KMS-11 (cell line): ENCODE results near the gene TLE4.

Source experiments
- H2AFZ ChIP-seq: fragments of 200-600 bp; sonication (generic); 2 replicates; pipeline ENCODE4 v1.6.1; 2016; ENCODE audit warnings: antibody characterized with exemption, mixed run types, low read depth
- H3K27ac ChIP-seq: fragments of 200-600 bp; sonication (generic); 2 replicates; pipeline ENCODE4 v1.6.1; 2016; ENCODE audit warnings: mild to moderate bottlenecking, mixed run types
- H3K27me3 ChIP-seq: fragments of 200-600 bp; sonication (generic); 2 replicates; pipeline ENCODE4 v1.6.1; 2017; ENCODE audit warnings: mild to moderate bottlenecking, low read depth, mixed run types, moderate library complexity; ENCODE audit not compliant: insufficient read depth
- H3K36me3 ChIP-seq: fragments of 200-600 bp; sonication (generic); 2 replicates; pipeline ENCODE4 v1.6.1; 2017; ENCODE audit warnings: mild to moderate bottlenecking, mixed run types; ENCODE audit not compliant: insufficient read depth
- H3K4me1 ChIP-seq: fragments of 200-600 bp; sonication (generic); 2 replicates; pipeline ENCODE4 v1.6.1; 2016; ENCODE audit warnings: mild to moderate bottlenecking, low read depth, mixed run types; ENCODE audit not compliant: poor library complexity, severe bottlenecking
- H3K4me2 ChIP-seq: fragments of 200-600 bp; sonication (generic); 2 replicates; pipeline ENCODE4 v1.7.0; 2016; ENCODE audit warnings: mild to moderate bottlenecking, mixed run types
- H3K4me3 ChIP-seq: fragments of 200-600 bp; sonication (generic); IDR thresholded peaks from 2 replicates; pipeline ENCODE4 v1.6.1; 2017; ENCODE audit warnings: low read depth, low read length, mixed read lengths; ENCODE audit not compliant: insufficient read depth
- H3K79me2 ChIP-seq: fragments of 200-600 bp; sonication (generic); 2 replicates; pipeline ENCODE4 v1.6.1; 2016; ENCODE audit warnings: low read depth, mixed run types; ENCODE audit not compliant: insufficient read depth
- H3K9ac ChIP-seq: fragments of 200-600 bp; sonication (generic); 2 replicates; pipeline ENCODE4 v1.6.1; 2016; ENCODE audit warnings: mild to moderate bottlenecking, mixed run types
- H4K20me1 ChIP-seq: fragments of 200-600 bp; sonication (generic); 2 replicates; pipeline ENCODE4 v1.6.1; 2016; ENCODE audit warnings: mild to moderate bottlenecking, mixed run types; ENCODE audit not compliant: insufficient read depth
- CTCF ChIP-seq: fragments of 200-600 bp; sonication (generic); conservative IDR thresholded peaks from 2 replicates; pipeline ENCODE4 v1.6.1; 2017; ENCODE audit warnings: low read depth, mild to moderate bottlenecking, antibody characterized with exemption, low read length, moderate library complexity, mixed read lengths

TLE4 gene

GRCh38 chr9:79670269-79670961 lies 98.7 kb downstream of the TLE4 start:
- H3K4me3 ChIP-seq = no peak overlapping the region
- H3K4me1 ChIP-seq = no peaks in the 10 kb centered on the region
- H4K20me1 ChIP-seq = no peaks in the 10 kb centered on the region
- H3K27ac ChIP-seq = no peak overlapping the region
- no peak overlapping the region for H3K9ac ChIP-seq
- no peak for TF ChIP-seq CTCF
- H3K36me3 ChIP-seq = no peaks in the 10 kb centered on the region
- H3K27me3 ChIP-seq = no peaks in the 10 kb centered on the region
- H2AFZ ChIP-seq = no peak overlapping the region
- no peaks in the 10 kb centered on the region for H3K79me2 ChIP-seq
- H3K4me2 ChIP-seq = no peak overlapping the region

DNA sequence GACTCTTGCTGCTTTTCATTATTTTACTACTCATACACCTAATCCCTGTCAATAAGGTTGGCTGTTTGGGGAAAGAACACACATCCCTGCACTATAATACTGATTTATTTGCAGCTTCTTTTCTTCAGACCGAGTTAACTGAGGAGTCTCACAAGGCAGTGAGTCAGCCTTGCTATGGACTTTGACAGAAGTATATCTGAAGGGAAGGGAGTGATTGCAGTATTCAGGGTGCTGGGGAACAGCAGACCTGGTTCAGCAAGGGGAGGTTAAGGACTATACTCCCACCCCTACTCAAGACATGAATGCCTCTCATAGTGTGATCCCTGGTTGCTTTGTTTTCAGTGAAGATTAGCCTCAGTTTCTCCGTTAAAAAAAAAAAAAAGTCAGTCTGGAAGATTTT lies 99.8 kb downstream of the TLE4 start:
- Histone ChIP-seq H3K4me2 (no peak overlapping the region), H3K79me2 (no peaks in the 10 kb centered on the region), H3K4me1 (no peaks in the 10 kb centered on the region), H3K9ac (no peak overlapping the region), H4K20me1 (no peaks in the 10 kb centered on the region), H2AFZ (no peak overlapping the region), H3K27ac (no peak overlapping the region), H3K4me3 (no peak overlapping the region), H3K27me3 (no peaks in the 10 kb centered on the region), H3K36me3 (no peaks in the 10 kb centered on the region)
- TF ChIP-seq CTCF = no peak

DNA sequence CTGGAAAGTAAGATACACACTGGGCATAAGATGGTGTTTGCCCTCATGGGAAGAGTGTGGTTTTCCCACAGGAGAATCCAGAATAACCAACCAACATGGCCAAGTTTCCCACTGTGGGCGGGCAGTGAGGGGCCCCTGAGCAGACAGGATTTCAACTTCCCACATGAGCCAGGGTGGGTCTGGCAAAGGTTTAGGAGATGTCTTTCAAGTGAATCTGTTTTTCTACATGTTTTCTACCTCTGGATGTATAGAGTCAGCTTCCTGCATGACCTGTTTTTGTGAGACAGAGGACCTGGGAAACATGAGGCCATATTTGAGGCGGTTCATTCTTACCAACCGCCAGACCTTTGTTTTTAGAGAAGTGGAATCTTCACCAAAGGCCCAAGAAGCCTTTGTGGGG lies 100.5 kb downstream of the TLE4 start:
- H3K36me3 ChIP-seq = no peaks in the 10 kb centered on the region
- H3K9ac ChIP-seq = no peak overlapping the region
- H2AFZ ChIP-seq = no peak overlapping the region
- no peak for TF ChIP-seq CTCF
- H3K4me3 ChIP-seq = no peak overlapping the region
- no peaks in the 10 kb centered on the region for H3K4me1 ChIP-seq
- H3K4me2 ChIP-seq = no peak overlapping the region
- no peaks in the 10 kb centered on the region for H4K20me1 ChIP-seq
- no peaks in the 10 kb centered on the region for H3K27me3 ChIP-seq
- no peaks in the 10 kb centered on the region for H3K79me2 ChIP-seq
- no peak overlapping the region for H3K27ac ChIP-seq

DNA sequence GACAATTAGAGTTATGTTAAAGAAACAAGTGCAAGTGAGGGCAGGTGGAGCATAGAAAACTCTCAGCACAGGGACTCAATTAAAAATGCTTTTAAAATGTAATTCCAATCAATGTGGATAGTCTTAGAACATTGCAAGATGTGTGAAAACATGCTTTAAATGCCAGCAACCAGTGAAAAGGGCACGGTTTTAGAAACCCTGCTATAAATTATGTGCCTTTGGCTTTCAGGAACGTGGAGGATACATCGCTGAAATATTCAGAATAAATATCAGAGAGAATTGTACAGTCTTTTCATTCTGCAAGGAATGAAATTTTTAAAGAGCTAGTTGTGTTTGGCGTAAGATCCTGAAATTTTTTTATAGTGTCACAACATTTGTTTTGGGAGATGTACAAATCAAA lies 101.1 kb downstream of the TLE4 start:
- H3K79me2 ChIP-seq = no peaks in the 10 kb centered on the region
- no peak overlapping the region for H2AFZ ChIP-seq
- no peaks in the 10 kb centered on the region for H3K4me1 ChIP-seq
- TF ChIP-seq CTCF = no peak
- no peak overlapping the region for H3K9ac ChIP-seq
- H4K20me1 ChIP-seq = no peaks in the 10 kb centered on the region
- H3K36me3 ChIP-seq = no peaks in the 10 kb centered on the region
- H3K4me3 ChIP-seq = no peak overlapping the region
- no peak overlapping the region for H3K4me2 ChIP-seq
- H3K27ac ChIP-seq = no peak overlapping the region
- H3K27me3 ChIP-seq = no peaks in the 10 kb centered on the region
